RWPE2 (cell line): ENCODE data around the gene CADPS.

Source experiments
- ATAC-seq: fragments of 200-7000 bp; cut with Tn5 transposase; 3 replicates; pipeline ENCODE4 v1.9.1; 2021; ENCODE audit warnings: low read depth
- DNase-seq: peaks from one replicate; pipeline ENCODE4 v3.0.0-alpha.2; 2020; ENCODE audit warnings: low spot score
- H3K27ac ChIP-seq: fragments of 450-650 bp; 2 replicates; pipeline ENCODE4 v1.5.1; 2017; ENCODE audit warnings: mild to moderate bottlenecking; ENCODE audit not compliant: poor library complexity, severe bottlenecking
- H3K27me3 ChIP-seq: fragments of 250-450 bp; sonication (Bioruptor Pico); 2 replicates; pipeline ENCODE4 v1.5.1; 2021; ENCODE audit warnings: mild to moderate bottlenecking, moderate library complexity; ENCODE audit not compliant: insufficient read depth, poor library complexity, severe bottlenecking
- H3K36me3 ChIP-seq: fragments of 250-450 bp; sonication (Bioruptor Pico); 2 replicates; pipeline ENCODE4 v1.5.1; 2020; ENCODE audit warnings: low read depth, mild to moderate bottlenecking, moderate library complexity
- H3K4me1 ChIP-seq: fragments of 250-450 bp; sonication (Bioruptor Pico); 2 replicates; pipeline ENCODE4 v1.5.1; 2021; ENCODE audit warnings: mild to moderate bottlenecking, moderate library complexity; ENCODE audit not compliant: insufficient read depth, poor library complexity, severe bottlenecking
- H3K4me3 ChIP-seq: fragments of 250-450 bp; sonication (Bioruptor Pico); 2 replicates; pipeline ENCODE4 v1.5.1; 2021; ENCODE audit warnings: mild to moderate bottlenecking, moderate library complexity; ENCODE audit not compliant: severe bottlenecking
- H3K9me3 ChIP-seq: fragments of 250-450 bp; sonication (Bioruptor Pico); 2 replicates; pipeline ENCODE4 v1.5.1; 2021; ENCODE audit warnings: mild to moderate bottlenecking, moderate library complexity; ENCODE audit not compliant: severe bottlenecking
- TF ChIP-seq, protein P1 (sequence below): fragments of 450-650 bp; IDR thresholded peaks from one replicate; pipeline ENCODE4 v1.5.1; 2017; ENCODE audit warnings: mild to moderate bottlenecking, moderate library complexity; ENCODE audit not compliant: poor library complexity, severe bottlenecking

CADPS gene

GRCh38 chr3:62817678-62818077 is 57.5 kb downstream of the CADPS start:
- TF ChIP-seq, protein P1, sequence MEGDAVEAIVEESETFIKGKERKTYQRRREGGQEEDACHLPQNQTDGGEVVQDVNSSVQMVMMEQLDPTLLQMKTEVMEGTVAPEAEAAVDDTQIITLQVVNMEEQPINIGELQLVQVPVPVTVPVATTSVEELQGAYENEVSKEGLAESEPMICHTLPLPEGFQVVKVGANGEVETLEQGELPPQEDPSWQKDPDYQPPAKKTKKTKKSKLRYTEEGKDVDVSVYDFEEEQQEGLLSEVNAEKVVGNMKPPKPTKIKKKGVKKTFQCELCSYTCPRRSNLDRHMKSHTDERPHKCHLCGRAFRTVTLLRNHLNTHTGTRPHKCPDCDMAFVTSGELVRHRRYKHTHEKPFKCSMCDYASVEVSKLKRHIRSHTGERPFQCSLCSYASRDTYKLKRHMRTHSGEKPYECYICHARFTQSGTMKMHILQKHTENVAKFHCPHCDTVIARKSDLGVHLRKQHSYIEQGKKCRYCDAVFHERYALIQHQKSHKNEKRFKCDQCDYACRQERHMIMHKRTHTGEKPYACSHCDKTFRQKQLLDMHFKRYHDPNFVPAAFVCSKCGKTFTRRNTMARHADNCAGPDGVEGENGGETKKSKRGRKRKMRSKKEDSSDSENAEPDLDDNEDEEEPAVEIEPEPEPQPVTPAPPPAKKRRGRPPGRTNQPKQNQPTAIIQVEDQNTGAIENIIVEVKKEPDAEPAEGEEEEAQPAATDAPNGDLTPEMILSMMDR: no peak
- Histone ChIP-seq H3K4me1 (no peaks in the 10 kb centered on the region), H3K4me3 (no peak overlapping the region), H3K27ac (no peak overlapping the region), H3K9me3 (no peaks in the 10 kb centered on the region), H3K27me3 (no peaks in the 10 kb centered on the region), H3K36me3 (no peaks in the 10 kb centered on the region)
- ATAC-seq (no peak), DNase-seq (no peak)

GRCh38 chr3:62815981-62816380 is 59.2 kb downstream of the CADPS start:
- TF ChIP-seq, protein P1: no peak
- H3K9me3 ChIP-seq: no peaks in the 10 kb centered on the region
- no peaks in the 10 kb centered on the region for H3K27me3 ChIP-seq
- ATAC-seq (no peak), DNase-seq (no peak)
- no peak overlapping the region for H3K4me3 ChIP-seq
- H3K27ac ChIP-seq: no peak overlapping the region
- H3K4me1 ChIP-seq: no peaks in the 10 kb centered on the region
- H3K36me3 ChIP-seq: no peaks in the 10 kb centered on the region

DNA sequence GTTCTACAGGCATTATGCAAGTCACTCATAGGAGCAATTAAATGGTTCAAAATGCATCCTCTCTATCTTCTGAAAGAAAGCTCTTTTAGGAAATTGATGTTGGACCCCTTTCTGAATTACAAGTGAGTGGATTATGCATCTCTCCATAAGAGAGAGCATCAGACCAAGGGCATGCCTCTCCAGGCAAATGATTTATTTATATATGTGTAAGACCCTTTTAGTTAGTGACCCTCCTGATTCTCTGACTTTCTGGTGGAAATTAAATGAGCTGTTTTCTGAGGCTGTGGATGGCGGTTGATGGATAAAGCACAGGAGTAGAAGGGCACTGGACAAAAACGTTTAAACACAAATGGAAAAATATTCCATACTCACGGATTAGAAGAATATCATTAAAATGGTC is 62.6 kb downstream of the CADPS start:
- TF ChIP-seq, protein P1: no peak
- ATAC-seq (no peak), DNase-seq (no peak)
- no peaks in the 10 kb centered on the region for H3K4me1 ChIP-seq
- no peaks in the 10 kb centered on the region for H3K9me3 ChIP-seq
- H3K27ac ChIP-seq: no peak overlapping the region
- H3K4me3 ChIP-seq: no peak overlapping the region
- no peaks in the 10 kb centered on the region for H3K27me3 ChIP-seq
- no peaks in the 10 kb centered on the region for H3K36me3 ChIP-seq

DNA sequence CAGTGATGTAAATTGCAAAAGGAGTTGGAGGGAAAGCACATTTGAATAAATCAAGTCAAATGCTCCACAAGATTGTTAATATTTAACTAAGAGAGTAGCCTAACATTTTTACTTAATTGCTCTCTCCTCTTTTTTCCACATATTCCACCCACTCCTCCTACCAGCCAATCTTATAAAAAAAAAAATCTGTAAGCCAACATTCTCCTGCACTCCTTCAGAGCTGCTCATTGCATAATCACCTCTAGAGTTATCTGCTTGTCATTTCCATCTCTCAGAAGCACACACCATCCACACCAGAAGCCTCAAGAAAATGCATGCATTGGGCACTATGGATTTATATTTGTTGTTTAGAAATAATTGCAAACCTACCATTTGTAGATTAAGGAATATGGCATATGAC is 64.1 kb downstream of the CADPS start:
- TF ChIP-seq, protein P1: no peak
- H3K27me3 ChIP-seq: no peaks in the 10 kb centered on the region
- DNase-seq (no peak), ATAC-seq (no peak)
- no peaks in the 10 kb centered on the region for H3K9me3 ChIP-seq
- H3K4me1 ChIP-seq: no peaks in the 10 kb centered on the region
- no peaks in the 10 kb centered on the region for H3K36me3 ChIP-seq
- no peak overlapping the region for H3K4me3 ChIP-seq
- no peak overlapping the region for H3K27ac ChIP-seq

GRCh38 chr3:62809369-62809768 is 65.8 kb downstream of the CADPS start:
- Histone ChIP-seq H3K36me3 (no peaks in the 10 kb centered on the region), H3K4me1 (no peaks in the 10 kb centered on the region), H3K27me3 (no peaks in the 10 kb centered on the region), H3K9me3 (no peaks in the 10 kb centered on the region), H3K27ac (no peak overlapping the region), H3K4me3 (no peak overlapping the region)
- ATAC-seq: no peak
- DNase-seq: no peak
- TF ChIP-seq, protein P1: no peak
